Measurements from ENCODE around the gene FERMT3.

- TF ChIP-seq CTCF (IDR thresholded peaks at IDR 0.05) = no peak
- no peak for TF ChIP-seq POLR2A (IDR thresholded peaks at IDR 0.05)
- no peak for TF ChIP-seq POLR2AphosphoS5 (IDR thresholded peaks at IDR 0.05; ENCODE audit: insufficient read depth in 1 of 2, low read depth in 1 of 2)
Measured at GRCh38 chr11:64256300-64256699, 49.8 kb downstream of the FERMT3 start.
